IMR-90 (cell line): ENCODE measurements around the gene ZNF277. TPM values are rescaled to one million over a fixed set of nuclear protein-coding genes. Genes with fewer than 3 reads are reported as not detected.

Experiments used
- ATAC-seq: fragments of 200-7000 bp; cut with Tn5 transposase; 2 replicates; pipeline ENCODE4 v1.9.1; 2020; ENCODE audit warnings: low read depth, mild to moderate bottlenecking, moderate library complexity
- BruUV-seq: library from RNA; stranded (reverse); fragments of 400-500 nt; replicated peaks from 2 replicates; lab custom pipeline; 2021; lab: Mats Ljungman, UMichigan
- CTCF ChIA-PET: fragments of 300-600 bp; formaldehyde crosslinking; extraction: SDS; loops from one replicate; lab custom pipeline; 2021; ENCODE audit warnings: antibody characterized with exemption; lab: Yijun Ruan, JAX
- POLR2A ChIA-PET: fragments of 300-600 bp; sonication (Branson Sonifier 250); formaldehyde crosslinking; loops from one replicate; lab custom pipeline; 2022; ENCODE audit warnings: antibody characterized with exemption; ENCODE audit not compliant: unreplicated experiment; lab: Charles Lee
- DNase-seq: peaks from one replicate; pipeline ENCODE4 v3.0.0; 2013
- H2AFZ ChIP-seq: replicated peaks from 2 replicates; pipeline ENCODE3; 2013; ENCODE audit warnings: low read length, mild to moderate bottlenecking; ENCODE audit not compliant: poor library complexity
- H2AK5ac ChIP-seq: 2 replicates; pipeline ENCODE4 v1.6.1; 2013; ENCODE audit warnings: low read depth, low read length, inconsistent platforms
- H2AK9ac ChIP-seq: replicated peaks from 2 replicates; pipeline ENCODE3; 2013; ENCODE audit warnings: mild to moderate bottlenecking, low read depth, low read length, moderate library complexity; ENCODE audit not compliant: poor library complexity
- H2BK120ac ChIP-seq: 2 replicates; pipeline ENCODE4 v1.6.1; 2013; ENCODE audit warnings: low read depth, low read length, inconsistent platforms
- H2BK15ac ChIP-seq: 3 replicates; pipeline ENCODE4 v1.6.1; 2013; ENCODE audit warnings: low read depth, low read length, inconsistent platforms
- H2BK20ac ChIP-seq: 2 replicates; pipeline ENCODE4 v1.6.1; 2013; ENCODE audit warnings: low read depth, mild to moderate bottlenecking, inconsistent platforms, low read length, moderate library complexity
- H2BK5ac ChIP-seq: 2 replicates; pipeline ENCODE4 v1.6.1; 2013; ENCODE audit warnings: mild to moderate bottlenecking, low read depth, low read length, inconsistent platforms; ENCODE audit not compliant: poor library complexity, severe bottlenecking
- H3K14ac ChIP-seq: replicated peaks from 2 replicates; pipeline ENCODE4 v1.6.1; 2013; ENCODE audit warnings: low read depth, low read length, inconsistent platforms
- H3K18ac ChIP-seq: 2 replicates; pipeline ENCODE4 v1.6.1; 2013; ENCODE audit warnings: low read depth, low read length, control low read depth
- H3K23ac ChIP-seq: 2 replicates; pipeline ENCODE4 v1.6.1; 2013; ENCODE audit warnings: low read depth, low read length, inconsistent platforms
- H3K27ac ChIP-seq: 2 replicates; pipeline ENCODE4 v1.5.1; 2013; ENCODE audit warnings: mild to moderate bottlenecking, control low read depth, low read length; ENCODE audit not compliant: insufficient read depth
- H3K27me3 ChIP-seq: 2 replicates; pipeline ENCODE4 v1.6.1; 2013; ENCODE audit warnings: low read length; ENCODE audit not compliant: control insufficient read depth, insufficient read depth
- H3K36me3 ChIP-seq: 2 replicates; pipeline ENCODE4 v1.6.1; 2013; ENCODE audit warnings: low read length, mixed read lengths; ENCODE audit not compliant: control insufficient read depth, insufficient read depth
- H3K4ac ChIP-seq: 2 replicates; pipeline ENCODE4 v1.6.1; 2013; ENCODE audit warnings: low read depth, low read length, inconsistent platforms
- H3K4me1 ChIP-seq: 2 replicates; pipeline ENCODE4 v1.6.1; 2013; ENCODE audit warnings: low read length, mixed read lengths; ENCODE audit not compliant: control insufficient read depth, insufficient read depth
- H3K4me2 ChIP-seq: 2 replicates; pipeline ENCODE4 v1.6.1; 2013; ENCODE audit warnings: low read depth, mild to moderate bottlenecking, control low read depth, low read length, moderate library complexity
- H3K4me3 ChIP-seq: 2 replicates; pipeline ENCODE4 v1.5.1; 2013; ENCODE audit warnings: low read depth, mild to moderate bottlenecking, control low read depth, low read length, moderate library complexity; ENCODE audit not compliant: insufficient read depth
- H3K56ac ChIP-seq: 2 replicates; pipeline ENCODE4 v1.6.1; 2013; ENCODE audit warnings: low read length, inconsistent platforms; ENCODE audit not compliant: insufficient read depth; ENCODE audit errors: extremely low read depth
- H3K79me1 ChIP-seq, 2 experiments: 2 replicates each; pipeline ENCODE4 v1.6.1; 2013; ENCODE audit warnings: low read length in 2 of 2, inconsistent platforms in 1 of 2, low read depth in 1 of 2
- H3K9ac ChIP-seq: 2 replicates; pipeline ENCODE4 v1.6.1; 2013; ENCODE audit warnings: low read depth, low read length, control low read depth
- H3K9me1 ChIP-seq: 2 replicates; pipeline ENCODE4 v1.6.1; 2013; ENCODE audit warnings: low read length, inconsistent platforms; ENCODE audit not compliant: insufficient read depth
- H3K9me3 ChIP-seq: 2 replicates; pipeline ENCODE4 v1.6.1; 2013; ENCODE audit warnings: low read length; ENCODE audit not compliant: control insufficient read depth, insufficient read depth
- H4K20me1 ChIP-seq: 2 replicates; pipeline ENCODE4 v1.6.1; 2013; ENCODE audit warnings: low read length, inconsistent platforms; ENCODE audit not compliant: insufficient read depth
- H4K5ac ChIP-seq: 2 replicates; pipeline ENCODE4 v1.6.1; 2013; ENCODE audit warnings: mild to moderate bottlenecking, low read depth, low read length, control low read depth
- H4K8ac ChIP-seq, 2 experiments: 2 replicates each; pipeline ENCODE4 v1.6.1; 2013; ENCODE audit warnings: low read depth in 2 of 2, low read length in 2 of 2, control low read depth in 1 of 2, inconsistent platforms in 1 of 2
- H4K91ac ChIP-seq: 2 replicates; pipeline ENCODE4 v1.6.1; 2013; ENCODE audit warnings: low read depth, low read length, inconsistent platforms; ENCODE audit not compliant: insufficient read depth
- BHLHE40 ChIP-seq: fragments of 150-350 bp; IDR thresholded peaks from 2 replicates; pipeline ENCODE4 v1.6.1; 2016; ENCODE audit warnings: mild to moderate bottlenecking, low read depth, low read length
- CEBPB ChIP-seq: IDR thresholded peaks from 2 replicates; pipeline ENCODE4 v1.6.1; 2012; ENCODE audit warnings: low read depth, low read length, improper control_type of control experiment
- FOS ChIP-seq: fragments of 150-350 bp; IDR thresholded peaks from 2 replicates; pipeline ENCODE4 v1.6.1; 2016; ENCODE audit warnings: low read depth, low read length
- MAFK ChIP-seq: IDR thresholded peaks from 2 replicates; pipeline ENCODE4 v1.6.1; 2012; ENCODE audit warnings: low read depth, low read length, improper control_type of control experiment
- MAZ ChIP-seq: IDR thresholded peaks from 2 replicates; pipeline ENCODE4 v1.6.1; 2012; ENCODE audit warnings: low read depth, mild to moderate bottlenecking, low read length, improper control_type of control experiment, moderate library complexity, borderline replicate concordance
- RAD21 ChIP-seq: IDR thresholded peaks from 2 replicates; pipeline ENCODE4 v1.6.1; 2012; ENCODE audit warnings: low read length, improper control_type of control experiment
- RFX5 ChIP-seq: IDR thresholded peaks from 2 replicates; pipeline ENCODE4 v1.8.0; 2012; ENCODE audit warnings: low read depth, mild to moderate bottlenecking, low read length, moderate library complexity
- WGBS, 2 experiments: methylation state at CpG; one replicate each; pipeline versions ENCODE4 v1.1.5 to v1.1.7; 2013; ENCODE audit warnings: missing lambda C conversion rate in 2 of 2; ENCODE audit not compliant: insufficient read length in 1 of 2; ENCODE audit errors: extremely low coverage in 2 of 2; 5-methylcytosine and 5-hydroxymethylcytosine counted together
- dilution Hi-C: fragments of 300-500 bp; cut with HindIII; formaldehyde crosslinking; loops from one replicate; pipeline ENCODE4 v1.14.3; 2018; ENCODE audit warnings: low sequenced_read_pairs; ENCODE audit not compliant: unreplicated experiment
- in situ Hi-C: fragments of 300-500 bp; cut with MboI; formaldehyde crosslinking; loops from 3 replicates; pipeline ENCODE4 v1.14.3; 2019; ENCODE audit warnings: low sequenced_read_pairs, inconsistent platforms, mixed read lengths
- intact Hi-C: fragments of 100-400 bp; cut with micrococcal nuclease; formaldehyde crosslinking; loops from 2 replicates; pipeline ENCODE4 v1.10.0; 2022
- polyA plus RNA-seq, 3 experiments: library from polyadenylated mRNA; depleted of rRNA; stranded (reverse); fragments of >200 nt; gene quantifications; 2 replicates each; pipeline ENCODE4 v1.2.3, GENCODE V29; 2012; ENCODE audit warnings: low replicate concordance in 1 of 3
- total RNA-seq: library from RNA; depleted of rRNA; stranded (reverse); fragments of >200 nt; gene quantifications from 2 replicates; pipeline ENCODE4 v1.2.3, GENCODE V29; 2012
- TF ChIP-seq, protein P1 (sequence below): conservative IDR thresholded peaks from 2 replicates; pipeline ENCODE4 v1.5.1; 2012; ENCODE audit warnings: mild to moderate bottlenecking, low read depth, low read length, improper control_type of control experiment
- TF ChIP-seq, protein P2 (sequence below): fragments of 150-350 bp; IDR thresholded peaks from 2 replicates; pipeline ENCODE4 v1.6.1; 2016; ENCODE audit warnings: low read depth, mild to moderate bottlenecking, low read length, moderate library complexity, borderline replicate concordance

Gene ZNF277
- total and polyA plus RNA-seq, 2 of the 4 experiments (the other 2 are of a cell fraction): 7.3 to 21.3 TPM

DNA sequence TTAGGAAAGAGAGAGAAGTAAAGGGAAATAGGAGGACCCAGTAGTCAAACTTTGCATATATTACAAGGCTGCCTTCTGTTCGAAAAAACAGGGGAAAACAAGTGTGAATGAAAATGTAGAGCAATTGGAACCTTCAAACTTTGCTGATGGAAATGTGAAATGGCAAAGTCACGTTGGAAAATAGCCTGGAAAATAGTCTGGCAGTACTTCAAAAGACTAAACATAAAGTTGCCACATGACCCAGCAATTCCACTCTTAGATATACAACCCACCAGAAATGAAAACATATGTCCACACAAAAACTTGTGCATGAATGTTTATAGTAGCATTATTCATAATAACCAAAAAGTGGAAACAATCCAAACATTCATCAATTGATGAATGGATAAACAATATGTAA lies 165.2 kb downstream of the ZNF277 start:
- Histone ChIP-seq H3K4me2 (no peak overlapping the region; the same call in 1 of the 2 replicates), H2AFZ (no peak overlapping the region), H4K20me1 (no peaks in the 10 kb centered on the region), H3K23ac (no peak overlapping the region), H2AK5ac (no peak overlapping the region), H2BK15ac (no peak overlapping the region), H3K36me3 (no peaks in the 10 kb centered on the region), H3K9me3 (no peaks in the 10 kb centered on the region), H4K91ac (no peak overlapping the region), H2BK20ac (no peak overlapping the region), H3K79me1 (no peaks in the 10 kb centered on the region), H3K27ac (no peak overlapping the region; the same call in 1 of the 2 replicates), H3K9ac (no peak overlapping the region), H2BK120ac (no peak overlapping the region), H3K9me1 (no peaks in the 10 kb centered on the region), H3K56ac (no peak overlapping the region), H3K18ac (no peak overlapping the region), H4K8ac (no peak overlapping the region), H3K4me3 (no peak overlapping the region), H4K5ac (no peak overlapping the region), H3K27me3 (no peaks in the 10 kb centered on the region; the same call in 1 of the 2 replicates), H3K14ac (no peak overlapping the region), H3K4ac (no peak overlapping the region), H2AK9ac (no peak overlapping the region), H3K4me1 (peaks cover 6% of the 10 kb centered on the region), H2BK5ac (no peak overlapping the region)
- intact Hi-C loops: no loop called here
- ATAC-seq (no peak; the same call in 1 of the 2 replicates), DNase-seq (peak; percentile 17)
- POLR2A ChIA-PET: no interaction called here
- BruUV-seq: no TSS peak
- CTCF ChIA-PET: no interaction called here
- in situ Hi-C loops: no loop called here
- dilution Hi-C loops: no loop called here
- WGBS, 2 experiments: no CpG with 5 or more reads among the region's 2 CpGs
- no peak for TF ChIP-seq MAFK
- no peak for TF ChIP-seq CEBPB
- no peak for TF ChIP-seq RFX5
- no peak for TF ChIP-seq FOS
- no peak for TF ChIP-seq MAZ
- TF ChIP-seq RAD21: no peak
- TF ChIP-seq, protein P1, sequence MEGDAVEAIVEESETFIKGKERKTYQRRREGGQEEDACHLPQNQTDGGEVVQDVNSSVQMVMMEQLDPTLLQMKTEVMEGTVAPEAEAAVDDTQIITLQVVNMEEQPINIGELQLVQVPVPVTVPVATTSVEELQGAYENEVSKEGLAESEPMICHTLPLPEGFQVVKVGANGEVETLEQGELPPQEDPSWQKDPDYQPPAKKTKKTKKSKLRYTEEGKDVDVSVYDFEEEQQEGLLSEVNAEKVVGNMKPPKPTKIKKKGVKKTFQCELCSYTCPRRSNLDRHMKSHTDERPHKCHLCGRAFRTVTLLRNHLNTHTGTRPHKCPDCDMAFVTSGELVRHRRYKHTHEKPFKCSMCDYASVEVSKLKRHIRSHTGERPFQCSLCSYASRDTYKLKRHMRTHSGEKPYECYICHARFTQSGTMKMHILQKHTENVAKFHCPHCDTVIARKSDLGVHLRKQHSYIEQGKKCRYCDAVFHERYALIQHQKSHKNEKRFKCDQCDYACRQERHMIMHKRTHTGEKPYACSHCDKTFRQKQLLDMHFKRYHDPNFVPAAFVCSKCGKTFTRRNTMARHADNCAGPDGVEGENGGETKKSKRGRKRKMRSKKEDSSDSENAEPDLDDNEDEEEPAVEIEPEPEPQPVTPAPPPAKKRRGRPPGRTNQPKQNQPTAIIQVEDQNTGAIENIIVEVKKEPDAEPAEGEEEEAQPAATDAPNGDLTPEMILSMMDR: no peak
- TF ChIP-seq, protein P2, sequence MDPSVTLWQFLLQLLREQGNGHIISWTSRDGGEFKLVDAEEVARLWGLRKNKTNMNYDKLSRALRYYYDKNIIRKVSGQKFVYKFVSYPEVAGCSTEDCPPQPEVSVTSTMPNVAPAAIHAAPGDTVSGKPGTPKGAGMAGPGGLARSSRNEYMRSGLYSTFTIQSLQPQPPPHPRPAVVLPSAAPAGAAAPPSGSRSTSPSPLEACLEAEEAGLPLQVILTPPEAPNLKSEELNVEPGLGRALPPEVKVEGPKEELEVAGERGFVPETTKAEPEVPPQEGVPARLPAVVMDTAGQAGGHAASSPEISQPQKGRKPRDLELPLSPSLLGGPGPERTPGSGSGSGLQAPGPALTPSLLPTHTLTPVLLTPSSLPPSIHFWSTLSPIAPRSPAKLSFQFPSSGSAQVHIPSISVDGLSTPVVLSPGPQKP: no peak
- TF ChIP-seq BHLHE40: no peak
